HG02623 (cell line): ENCODE measurements around the gene SQSTM1.
A peak's percentile ranks its signal among the peaks of the same experiment; 100 is the strongest.

Experiments used
- ATAC-seq: cut with Tn5 transposase; IDR thresholded peaks from one replicate; pipeline ENCODE4 v1.9.1; 2021; ENCODE audit warnings: moderate library complexity; ENCODE audit not compliant: unreplicated experiment

SQSTM1 gene

DNA sequence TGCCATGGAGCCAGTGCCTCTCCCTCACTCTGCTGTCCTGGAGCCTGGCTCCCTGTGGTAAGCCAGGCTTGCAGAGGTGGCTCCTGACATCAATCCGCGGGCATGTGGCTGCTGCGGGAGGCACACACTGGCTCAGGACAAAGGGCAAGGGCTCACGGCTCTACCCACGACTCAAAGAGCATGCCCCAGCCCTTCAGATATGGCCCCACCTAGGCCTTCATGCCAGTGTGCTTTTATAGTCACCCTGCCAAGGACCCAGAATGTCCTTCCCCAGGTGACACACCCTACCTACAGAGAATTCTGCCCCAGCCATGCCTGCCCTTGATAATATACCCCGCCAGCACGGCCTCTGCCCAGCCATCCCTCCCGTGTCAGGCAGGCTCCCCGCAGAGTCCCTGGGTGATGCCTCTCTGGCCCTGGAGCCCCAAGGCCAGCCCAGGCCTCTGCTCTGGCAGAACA, 15.6 kb upstream of the SQSTM1 start:
- ATAC-seq, result no peak

DNA sequence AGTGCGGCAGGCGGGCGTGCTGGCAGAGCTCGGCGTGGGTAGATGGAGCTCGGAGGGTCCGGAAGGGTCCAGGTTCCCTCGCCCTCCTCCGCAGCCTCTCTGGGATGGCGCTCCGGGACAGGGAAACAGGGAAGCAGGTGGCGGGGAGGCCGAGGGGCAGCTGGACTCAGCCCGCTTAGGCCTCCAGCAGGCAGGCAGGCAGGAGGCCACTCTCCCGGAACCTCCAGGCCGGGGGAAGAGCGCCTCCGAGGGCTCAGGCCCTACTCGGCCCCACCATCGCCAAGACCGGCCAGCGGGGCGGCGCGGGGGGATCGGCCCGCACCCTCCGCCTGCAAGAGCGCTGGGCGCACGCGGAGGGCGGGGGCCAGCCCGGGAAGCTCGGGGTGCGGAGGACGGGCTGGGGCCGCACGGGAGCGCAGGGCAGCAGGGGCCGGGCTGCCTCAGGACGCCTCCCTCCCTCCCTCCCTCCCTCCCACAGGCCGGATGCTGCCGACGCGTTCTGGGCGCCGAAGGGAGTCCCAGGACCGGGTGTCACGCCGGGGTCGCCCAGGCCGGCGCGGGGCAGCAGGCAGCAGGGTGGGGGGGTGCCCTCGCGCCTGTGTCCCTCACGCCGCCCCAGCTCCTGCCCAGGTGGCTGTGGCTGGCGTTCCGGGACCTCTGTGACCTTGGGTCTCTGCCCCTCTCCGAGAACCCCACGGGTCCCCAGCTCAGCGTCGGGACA, 15.0 kb upstream of the SQSTM1 start:
- ATAC-seq, result peak; percentile 9

DNA sequence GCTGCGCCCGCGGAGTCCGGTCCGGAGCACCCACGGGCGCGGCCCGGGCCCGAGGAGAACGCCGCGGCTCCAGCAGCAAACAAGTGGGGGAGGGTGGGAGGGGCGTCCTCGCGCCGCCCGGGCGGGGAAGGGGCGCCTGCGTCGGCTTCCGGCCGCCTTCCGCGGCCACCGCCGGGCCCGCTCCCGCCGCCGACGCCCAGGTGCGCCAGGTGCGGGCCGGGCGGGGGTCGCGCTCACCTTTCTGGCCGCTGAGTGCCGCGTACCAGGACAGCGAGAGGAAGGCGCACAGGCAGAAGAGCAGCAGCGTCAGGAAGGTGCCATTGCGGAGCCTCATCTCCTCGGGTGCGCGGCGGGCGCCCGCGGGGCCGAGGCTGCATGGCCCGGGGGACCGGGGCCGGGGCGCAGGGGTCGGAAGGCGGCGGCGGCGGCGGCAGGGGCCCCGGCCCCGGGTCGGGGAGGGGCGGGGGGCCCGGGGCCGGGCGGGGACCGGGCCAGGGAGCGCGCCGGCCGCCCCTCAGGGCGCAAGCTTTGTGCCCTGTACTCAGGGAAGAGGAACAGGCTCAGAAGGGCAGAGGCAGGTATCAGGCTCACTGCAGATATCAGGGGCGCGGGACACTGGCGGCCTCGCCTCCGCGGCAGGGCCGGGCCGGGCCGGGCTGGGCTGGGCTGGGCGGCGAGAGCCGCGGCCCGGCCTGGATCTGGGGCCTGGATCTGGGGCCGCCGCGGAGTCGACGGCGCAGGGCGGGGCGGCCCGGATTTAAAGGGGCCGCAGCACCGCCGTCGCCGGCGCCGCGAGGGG, 14.3 kb upstream of the SQSTM1 start, which contains the start of gene MGAT4B:
TSS of gene MGAT4B (minus strand) at position 617 of the 799 bp plus-strand sequence. CDS start at position 334, 283 bp downstream.
- ATAC-seq, result peak; percentile 70

DNA sequence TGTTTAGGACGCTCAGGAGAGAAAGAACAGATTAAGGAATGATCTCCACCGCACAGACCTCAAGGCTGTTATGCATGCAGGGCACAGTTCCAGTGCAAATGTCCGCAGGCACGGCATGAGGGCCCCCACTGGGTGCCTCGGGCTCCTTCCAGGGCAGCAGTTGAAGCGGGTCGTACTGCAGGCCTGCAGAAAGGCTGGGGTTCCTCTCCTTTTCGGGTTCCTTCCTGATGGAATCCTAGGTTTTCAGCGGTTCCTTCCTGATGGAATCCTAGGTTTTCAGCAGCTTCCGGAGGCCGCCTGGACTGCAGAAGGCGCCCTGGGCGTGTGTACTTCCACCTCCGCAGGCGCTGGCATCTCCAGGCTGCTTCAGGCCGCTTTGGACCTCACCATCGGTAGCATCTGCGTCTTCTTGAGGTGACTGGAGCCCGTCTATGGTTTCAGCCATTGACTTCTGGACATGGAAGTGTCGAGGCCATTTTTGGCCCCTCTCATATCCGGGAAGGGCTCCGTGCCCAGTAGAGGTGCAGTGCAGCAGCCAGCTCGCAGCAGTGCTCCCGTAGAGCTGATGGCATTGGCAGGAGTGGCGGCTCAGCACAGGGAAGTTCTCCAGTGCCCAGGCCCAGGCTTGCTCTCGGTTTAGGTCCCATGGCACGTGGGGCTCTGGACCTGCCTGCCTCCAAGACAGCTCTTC, 8.4 kb upstream of the SQSTM1 start:
- ATAC-seq, result no peak

DNA sequence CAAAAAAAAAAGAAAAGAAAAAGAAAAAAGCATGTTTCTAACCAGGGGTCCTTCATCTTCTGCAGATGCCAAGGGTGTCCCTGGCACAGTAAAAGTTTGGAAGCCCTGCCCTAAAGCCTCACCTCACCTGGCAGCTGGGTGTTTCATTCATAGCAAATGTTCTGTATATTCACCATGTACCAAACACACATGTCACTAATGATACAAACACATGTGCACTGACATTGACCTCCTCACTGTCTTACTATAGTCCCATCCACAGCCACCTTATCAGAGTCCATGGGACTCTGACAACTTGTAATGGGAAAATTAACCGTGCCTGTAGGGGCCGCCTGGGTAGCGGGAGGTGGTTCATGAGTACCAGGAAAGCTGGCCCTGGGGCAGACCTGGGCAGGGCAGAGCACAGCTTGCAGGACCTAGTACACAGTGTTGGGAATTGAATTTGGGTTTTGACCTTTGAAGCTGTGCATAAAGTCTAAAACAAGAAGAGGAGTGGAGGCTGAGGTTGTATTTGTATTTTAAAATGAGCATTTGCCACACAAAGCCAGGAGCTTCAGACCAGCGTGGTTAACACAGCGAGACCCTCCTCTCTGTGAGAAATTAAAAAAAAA, 7.6 kb upstream of the SQSTM1 start:
- ATAC-seq, result no peak

DNA sequence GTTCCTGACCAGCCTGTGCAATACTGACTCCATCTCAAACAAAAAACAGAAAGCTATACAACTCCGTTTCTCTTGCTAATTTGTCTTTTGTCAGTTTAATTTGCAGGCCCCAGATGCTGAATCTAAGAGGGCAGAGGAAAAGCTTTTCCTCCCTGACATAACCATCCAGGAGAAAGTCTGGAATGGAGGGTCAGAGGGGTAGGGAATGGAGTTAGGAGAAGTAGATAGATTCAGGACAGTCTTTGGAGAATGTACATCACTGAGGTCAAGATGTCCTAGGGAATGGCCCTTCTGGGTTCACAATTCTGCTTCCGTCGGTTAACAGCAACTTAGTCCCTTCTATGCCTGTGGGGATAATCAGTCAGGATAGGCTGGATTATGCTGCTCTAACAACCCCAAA, 6.6 kb upstream of the SQSTM1 start:
- no peak for ATAC-seq

DNA sequence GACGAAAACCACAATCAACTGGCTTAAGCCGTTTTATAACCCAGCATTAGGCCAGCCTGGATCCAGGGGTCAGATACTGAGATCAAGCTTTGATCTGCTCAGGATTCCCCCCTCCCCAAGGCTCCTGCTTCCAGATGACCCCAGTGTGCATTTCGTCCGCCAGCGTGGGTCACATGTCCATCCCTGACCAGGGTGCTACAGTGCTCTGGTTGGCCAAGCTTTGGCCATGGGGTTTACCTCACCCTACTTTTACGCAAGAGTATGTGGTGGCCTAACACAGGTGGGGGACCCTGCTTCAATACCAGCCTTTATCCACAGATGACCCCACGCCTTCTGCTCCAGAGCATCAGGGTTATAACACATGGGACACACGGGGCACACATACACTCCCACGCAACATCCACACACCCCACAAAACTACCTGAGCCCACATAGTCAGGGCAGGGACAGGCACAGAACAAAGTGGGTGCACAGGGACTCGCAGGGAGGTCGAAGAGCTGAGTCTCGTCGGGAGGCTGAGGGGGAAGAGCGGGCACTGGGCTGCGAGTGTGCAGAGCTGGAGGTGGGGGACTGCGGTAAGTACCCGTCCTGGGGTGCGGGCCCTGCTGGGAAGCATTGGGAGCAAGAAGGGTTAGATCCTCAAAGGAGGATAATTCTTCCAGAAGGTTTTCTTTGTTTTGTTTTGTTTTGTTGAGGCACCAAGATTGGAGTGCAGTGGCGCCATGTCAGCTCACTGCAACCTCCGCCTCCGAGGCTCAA, 5.0 kb upstream of the SQSTM1 start:
- ATAC-seq, result no peak

DNA sequence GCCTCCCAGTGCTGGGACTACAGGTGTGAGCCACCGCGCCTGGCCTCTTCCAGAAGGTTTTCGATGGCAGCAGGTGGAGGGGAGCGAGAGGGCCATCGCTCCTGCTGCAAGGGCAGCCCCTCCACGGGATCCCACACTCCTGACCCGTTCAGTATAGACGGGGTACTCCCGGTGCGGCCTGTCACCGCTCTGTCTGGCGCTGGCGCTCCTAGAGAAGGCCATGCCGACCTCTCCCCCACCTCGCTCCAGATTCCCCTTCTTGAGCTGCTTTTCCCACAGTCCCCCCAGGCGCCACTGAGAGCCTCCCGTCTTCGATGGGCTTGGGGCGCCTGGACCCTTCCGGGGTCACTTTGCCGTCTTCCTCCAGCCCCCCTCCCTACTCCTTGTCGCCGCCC, 4.3 kb upstream of the SQSTM1 start:
- no peak for ATAC-seq

DNA sequence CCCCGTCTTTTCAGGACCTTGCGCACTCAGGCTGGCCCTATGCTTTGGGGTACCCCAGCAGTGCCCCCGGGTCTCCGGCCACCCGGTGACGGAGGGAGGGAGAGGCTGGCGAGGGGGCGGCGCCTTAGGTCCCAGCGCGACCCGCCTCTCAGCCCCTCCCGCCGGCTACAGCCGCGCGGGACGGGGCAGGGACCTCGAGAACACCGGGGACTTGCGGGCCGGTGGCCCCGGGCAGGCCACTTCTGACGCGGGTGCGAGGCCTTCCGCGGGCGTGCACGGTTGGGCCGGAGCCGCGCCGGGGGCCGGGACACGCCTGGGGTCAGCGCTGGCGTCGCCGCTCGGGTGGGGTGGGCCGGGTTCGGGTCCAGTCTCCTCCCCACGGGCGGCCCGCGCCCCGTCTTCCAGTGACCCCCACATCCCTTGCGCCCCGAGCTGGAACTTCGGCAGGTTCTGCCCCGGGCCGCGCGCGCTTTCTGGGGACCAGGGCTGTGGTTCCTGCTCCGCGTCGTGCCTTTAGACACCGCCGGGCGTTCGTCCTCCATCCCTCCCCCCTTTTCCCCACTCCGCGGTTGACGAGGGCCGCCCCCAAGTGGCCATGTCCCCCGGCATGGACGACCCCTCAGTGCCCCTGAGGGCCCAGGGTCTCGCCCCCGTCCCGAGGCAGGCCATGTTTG, 3.8 kb upstream of the SQSTM1 start:
- no peak for ATAC-seq

DNA sequence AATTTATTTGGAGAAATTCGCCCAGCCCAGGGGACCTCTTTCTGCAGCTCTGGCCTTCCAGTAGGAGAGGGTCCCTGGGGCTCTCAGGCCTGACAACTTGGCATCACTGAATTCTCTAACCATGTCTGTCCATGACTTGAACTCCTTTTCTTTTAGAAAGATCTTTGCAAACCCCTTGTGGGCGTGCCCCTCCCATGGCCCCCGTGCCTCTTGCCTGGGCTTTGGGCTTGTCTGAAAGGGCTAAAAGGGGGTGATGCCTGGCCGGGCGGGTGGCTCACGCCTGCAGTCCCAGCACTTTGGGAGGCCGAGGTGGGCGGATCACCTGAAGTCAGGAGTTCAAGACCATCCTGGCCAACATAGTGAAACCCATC, 3.2 kb upstream of the SQSTM1 start:
- no peak for ATAC-seq

DNA sequence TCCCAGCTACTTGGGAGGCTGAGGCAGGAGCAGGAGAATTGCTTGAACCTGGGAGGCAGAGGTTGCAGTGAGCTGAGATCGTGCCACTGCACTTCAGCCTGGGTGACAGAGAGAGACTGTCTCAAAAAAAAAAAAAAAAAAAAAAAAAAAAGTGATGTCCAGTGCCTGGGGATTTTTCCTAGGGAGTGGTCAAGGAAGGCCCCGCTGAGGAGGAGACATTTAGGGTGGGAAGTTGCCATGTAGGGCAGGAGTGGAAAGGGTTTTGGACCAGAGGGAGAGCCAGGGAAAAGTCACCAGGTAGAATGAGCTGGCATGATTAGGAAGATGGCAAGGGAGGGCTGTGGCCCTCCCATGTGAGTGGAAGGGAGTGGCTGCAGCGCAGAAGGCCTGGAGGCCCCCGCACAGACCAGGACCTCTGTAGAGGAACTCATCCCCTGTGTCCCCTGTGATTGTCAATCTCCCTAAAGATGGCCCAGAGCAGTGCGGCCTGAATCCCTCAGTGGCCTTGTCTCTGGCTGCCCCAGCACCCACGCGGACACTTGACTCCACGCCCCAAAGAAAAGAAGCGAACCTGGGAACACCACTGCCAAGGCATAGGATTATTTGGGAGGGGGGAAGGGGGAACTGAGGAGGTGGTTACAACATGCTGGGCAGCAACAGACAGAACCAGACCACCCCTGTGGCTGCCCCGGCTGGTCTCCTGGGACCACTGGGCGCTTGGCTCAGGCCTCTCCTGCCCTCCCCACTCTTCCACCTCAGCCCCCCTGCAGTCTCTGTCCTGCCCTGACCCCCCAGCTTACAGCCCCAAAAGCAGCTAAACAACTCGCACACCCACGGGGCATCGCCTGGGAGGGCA, 2.6 kb upstream of the SQSTM1 start:
- ATAC-seq, result no peak

DNA sequence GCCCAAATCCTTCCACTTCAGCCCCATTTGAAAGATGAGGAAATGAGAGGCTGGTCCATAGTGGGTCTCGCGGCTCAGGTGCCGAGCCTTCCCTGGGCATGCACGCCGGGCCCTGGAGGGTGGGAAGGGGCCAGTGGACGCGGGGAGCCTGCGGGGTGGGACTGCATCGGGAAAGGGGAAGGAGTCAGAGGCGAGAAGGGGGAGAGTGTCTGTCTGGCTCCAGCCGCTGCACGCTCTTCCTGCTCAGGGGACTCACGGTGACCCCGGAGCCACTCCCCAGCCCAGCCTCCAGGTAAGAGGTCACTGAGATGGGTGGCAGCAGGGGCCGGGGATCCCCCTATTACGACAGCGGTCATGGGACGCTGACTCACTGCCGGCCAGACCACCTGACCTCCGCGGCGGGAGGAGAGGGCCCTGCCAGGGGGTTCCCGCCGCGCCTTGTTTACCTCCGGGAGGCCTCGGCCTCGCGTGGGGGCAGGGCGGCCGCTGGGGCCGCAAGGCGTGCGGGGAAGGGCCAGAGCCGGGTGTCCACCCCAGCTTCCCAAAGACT, 1.9 kb upstream of the SQSTM1 start:
- ATAC-seq, result peak; percentile 62

DNA sequence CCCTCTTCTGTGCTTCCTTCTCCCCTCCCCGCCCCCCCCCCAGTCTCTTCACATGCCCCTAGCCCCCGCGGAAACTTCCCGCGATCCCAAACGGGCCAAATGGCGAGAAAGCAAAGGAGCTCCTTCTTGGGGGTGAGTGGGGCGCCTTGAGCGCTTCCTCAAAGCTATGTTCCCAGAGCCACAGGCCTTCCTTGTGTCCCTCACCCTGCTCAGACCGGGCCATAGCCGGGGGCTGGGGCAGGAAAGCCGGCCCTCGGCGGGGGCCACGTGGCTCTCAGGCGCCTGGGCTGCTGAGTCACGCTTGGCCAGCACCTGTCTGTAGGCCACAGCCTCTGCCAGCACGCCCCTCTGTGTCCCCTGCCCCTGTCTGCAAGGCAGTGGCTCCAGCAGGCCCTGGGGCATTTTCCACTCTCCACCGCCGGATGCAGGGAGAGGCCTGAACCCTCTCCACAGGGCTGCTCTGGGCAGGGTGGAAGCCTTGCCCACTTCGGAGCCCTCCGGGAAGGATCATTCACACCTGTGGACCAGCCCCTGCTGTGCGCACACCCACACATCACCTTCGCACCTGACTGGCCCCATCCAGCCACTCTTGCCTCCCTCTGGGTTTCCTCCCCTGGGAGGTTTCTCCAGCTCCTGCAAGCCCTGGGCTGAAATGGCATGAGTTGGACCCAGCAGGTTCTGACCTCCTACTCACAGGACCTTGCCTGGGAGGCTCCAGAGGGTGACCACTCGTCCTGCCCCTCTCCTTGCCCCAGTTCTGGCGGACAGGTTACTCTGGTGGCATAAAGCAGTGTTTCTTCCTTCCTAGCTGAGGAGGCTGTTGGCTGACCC, 1.2 kb upstream of the SQSTM1 start:
- no peak for ATAC-seq

DNA sequence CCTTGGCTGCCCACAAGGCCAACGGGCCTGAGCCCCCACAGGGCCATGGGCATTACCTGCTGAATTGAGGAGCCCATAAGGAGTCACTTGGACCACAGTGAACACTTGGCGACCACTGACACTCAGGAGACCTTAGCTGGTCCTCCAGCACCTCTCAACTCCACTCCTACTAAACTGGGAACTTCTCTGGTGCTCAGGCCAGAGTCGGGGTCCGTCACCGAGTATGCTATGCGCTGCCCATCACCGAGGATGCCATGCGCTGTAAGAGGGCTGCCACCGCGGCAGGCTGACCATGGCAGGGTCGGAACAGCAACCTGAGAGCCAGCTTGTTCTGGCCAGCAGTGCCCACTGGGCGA, 600 bp upstream of the SQSTM1 start:
- no peak for ATAC-seq

DNA sequence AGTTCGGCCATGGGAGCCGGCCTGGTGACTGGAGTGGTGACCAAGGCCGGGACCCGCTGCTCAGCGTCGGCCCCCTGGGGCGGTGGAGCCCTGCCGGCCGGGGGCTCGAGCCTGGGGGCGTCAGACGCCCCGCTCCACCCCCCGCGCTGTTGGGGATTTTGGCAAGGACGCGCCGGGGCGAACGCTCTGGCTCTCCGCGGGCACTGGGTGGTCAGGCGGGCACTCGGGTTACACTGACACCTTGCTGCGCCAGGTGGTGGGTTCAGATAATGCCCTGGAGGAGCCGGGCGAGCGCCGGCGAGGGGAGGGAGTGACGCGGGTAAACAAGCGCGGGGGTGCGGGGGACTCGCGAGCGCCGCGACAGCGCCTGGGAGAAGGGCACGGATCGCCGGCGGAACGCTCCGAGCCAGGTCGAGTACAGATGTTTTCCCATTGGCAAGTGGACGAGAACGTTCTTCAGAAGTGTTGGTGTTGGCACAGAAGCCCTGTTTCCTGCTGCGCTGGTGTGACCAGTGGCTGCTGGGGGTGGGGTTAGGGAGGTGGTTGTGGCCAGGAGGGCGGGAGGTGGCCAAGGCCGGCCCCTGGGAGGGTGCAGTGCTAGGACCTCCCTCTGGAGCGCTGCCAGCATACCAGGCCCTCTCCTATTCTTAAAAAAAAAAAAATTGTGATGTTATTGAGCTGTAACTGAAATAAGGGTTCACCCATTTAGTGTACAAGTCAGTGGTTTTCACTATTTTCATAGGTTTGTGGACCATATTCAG, 773 bp downstream of the SQSTM1 start:
- ATAC-seq, result peak; percentile 44

DNA sequence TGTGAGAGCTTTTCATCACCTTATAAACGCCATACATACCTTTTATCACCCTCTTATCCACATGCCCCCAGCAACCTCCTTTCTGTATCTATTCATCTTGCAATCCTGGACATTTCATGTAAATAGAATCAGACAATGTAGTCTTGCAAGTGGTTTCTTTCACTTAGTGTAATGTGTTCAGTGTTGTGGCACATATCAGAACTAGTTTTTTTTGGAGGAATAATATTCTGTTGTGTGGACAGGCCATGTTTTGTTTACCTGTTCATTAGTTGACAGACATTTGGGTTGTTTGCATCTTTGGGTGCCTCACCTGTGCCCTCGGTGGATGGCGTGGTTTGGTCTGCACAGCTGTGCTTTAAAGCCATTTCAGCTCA, 1.3 kb downstream of the SQSTM1 start:
- ATAC-seq, result no peak

DNA sequence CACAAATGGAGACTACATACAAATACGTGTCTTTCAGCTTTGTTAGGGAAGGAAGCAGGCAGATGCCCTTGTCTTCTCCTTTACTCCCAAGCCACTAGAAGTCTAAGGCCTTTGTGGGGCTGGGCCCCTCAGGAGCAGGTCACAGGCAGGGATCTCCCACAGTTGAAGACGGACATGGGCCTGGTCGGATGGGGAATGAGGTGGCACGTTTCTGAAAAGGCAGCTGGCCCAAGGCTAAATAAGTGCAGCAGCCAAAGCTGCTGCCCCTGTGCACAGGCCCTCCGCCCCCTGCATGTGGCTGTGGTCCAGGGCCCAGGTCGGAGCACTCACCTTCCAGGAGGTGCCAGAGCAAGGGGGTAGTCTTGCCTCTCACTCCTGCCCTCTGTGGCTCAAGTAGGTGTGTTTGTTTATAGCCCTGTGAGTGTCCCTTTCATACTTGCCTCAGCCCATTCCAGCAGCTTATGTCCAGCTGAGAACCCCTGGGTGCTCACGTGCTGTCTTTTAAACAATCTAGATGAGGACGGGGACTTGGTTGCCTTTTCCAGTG, 1.8 kb downstream of the SQSTM1 start:
- ATAC-seq, result no peak
